Tibial nerve (tissue), 4 donors: ENCODE measurements around the gene CRISPLD2. TPM values are rescaled to one million over a fixed set of nuclear protein-coding genes. Genes with fewer than 3 reads are reported as not detected.
A peak's percentile ranks its signal among the peaks of the same experiment; 100 is the strongest.

ENCODE experiments used
- DNase-seq, 2 donors: peaks; one replicate each; pipeline ENCODE4 v3.0.0-alpha.2; 2019; ENCODE audit warnings: low spot score in 2 of 2
- H3K27ac ChIP-seq, 4 donors: fragments of 200-600 bp; sonication (generic) in 3 of 4; one replicate each; pipeline ENCODE4 v1.5.1; 2017 to 2019; ENCODE audit warnings: mild to moderate bottlenecking in 1 of 4
- H3K27me3 ChIP-seq, 2 donors: fragments of 200-600 bp; sonication (generic) in 1 of 2; one replicate each; pipeline versions ENCODE4 v1.5.1 to v1.6.0; 2017 to 2019
- H3K36me3 ChIP-seq, 3 donors: fragments of 200-600 bp; sonication (generic); one replicate each; pipeline ENCODE4 v1.5.1; 2018 to 2019
- H3K4me1 ChIP-seq, 4 donors: fragments of 200-600 bp; sonication (generic) in 3 of 4; one replicate each; pipeline ENCODE4 v1.5.1; 2017 to 2019
- H3K4me3 ChIP-seq, 4 donors: fragments of 200-600 bp; sonication (generic) in 3 of 4; one replicate each; pipeline ENCODE4 v1.5.1; 2017 to 2019; ENCODE audit warnings: mild to moderate bottlenecking in 1 of 4, moderate library complexity in 1 of 4
- H3K9me3 ChIP-seq, 4 donors: fragments of 200-600 bp; sonication (generic) in 3 of 4; one replicate each; pipeline ENCODE4 v1.5.1; 2017 to 2019
- CTCF ChIP-seq, 5 experiments: fragments of 200-600 bp in 3 of 5; fragments of 450-650 bp in 2 of 5; sonication (generic) in 3 of 5; IDR thresholded peaks; one replicate each; pipeline ENCODE4 v1.5.1; 2016 to 2019; ENCODE audit warnings: antibody characterized with exemption in 5 of 5, mild to moderate bottlenecking in 3 of 5, moderate library complexity in 2 of 5
- EP300 ChIP-seq, 2 donors: sonication (generic); formaldehyde crosslinking; IDR thresholded peaks; one replicate each; pipeline ENCODE4 v1.6.1; 2017; ENCODE audit warnings: antibody characterized with exemption in 2 of 2, mild to moderate bottlenecking in 1 of 2
- POLR2A ChIP-seq, 2 donors: fragments of 450-650 bp; IDR thresholded peaks; one replicate each; pipeline ENCODE4 v1.6.1; 2017; ENCODE audit warnings: antibody characterized with exemption in 2 of 2, mild to moderate bottlenecking in 2 of 2, moderate library complexity in 2 of 2
- WGBS, 2 donors: methylation state at CpG; one replicate each; pipeline ENCODE4 v1.1.5; 2018; 5-methylcytosine and 5-hydroxymethylcytosine counted together
- total RNA-seq, 4 donors: library from RNA; depleted of rRNA; stranded (reverse); fragments of >200 nt; gene quantifications; one replicate each; pipeline ENCODE4 v1.1.0, GENCODE V29; 2016

CRISPLD2 gene
- total RNA-seq, result 100 to 1,000 TPM; 136 to 232 (median 207) TPM

GRCh38 chr16:84819644-84820304, at the start of gene CRISPLD2:
TSS of gene CRISPLD2 (plus strand) at chr16:84819985. CDS start at chr16:84838496, 18,511 bp downstream.
- H3K4me1 ChIP-seq, result peaks cover 0 to 50% (median 16%) of the 10 kb centered on the region in 4 donors
- 2 to 3% methylated on average over 24 to 25 of the region's 53 CpGs for WGBS, 2 donors
- no peaks in the 10 kb centered on the region for H3K27me3 ChIP-seq
- no peaks in the 10 kb centered on the region for H3K36me3 ChIP-seq
- H3K27ac ChIP-seq, result peak within 1 kb of the TSS; percentile 58 to 92 (median 74)
- TF ChIP-seq EP300 (IDR thresholded peaks at IDR 0.05) (peak in 1 of 2 donors; percentile 99), POLR2A (IDR thresholded peaks at IDR 0.05) (peak; percentile 95 to 97), CTCF (IDR thresholded peaks at IDR 0.05) (peak in 1 of 5 experiments; percentile 27)
- peak within 1 kb of the TSS; percentile 43 to 63 (median 58) for H3K4me3 ChIP-seq
- no peaks in the 10 kb centered on the region for H3K9me3 ChIP-seq
- DNase-seq, result peak; percentile 92 to 94

DNA sequence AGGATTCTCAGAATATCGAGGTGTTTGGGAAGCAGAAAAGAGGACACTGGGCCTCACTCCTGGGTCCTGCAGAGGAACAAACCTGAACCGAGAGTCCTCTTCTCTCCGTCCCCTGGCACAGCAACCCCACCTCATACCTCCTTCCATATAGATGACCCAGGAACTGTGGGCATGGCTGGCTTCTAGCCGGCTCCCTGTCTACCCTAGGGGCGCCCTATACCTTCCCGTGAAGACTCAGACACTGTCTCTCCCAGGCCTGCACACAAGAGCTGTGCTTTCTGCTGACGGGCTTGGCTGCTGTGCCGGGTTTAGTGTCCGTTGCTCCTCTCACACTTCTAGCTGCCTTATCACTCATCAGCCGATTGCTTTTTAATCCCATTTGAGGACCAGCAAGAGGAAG, 46.5 kb upstream of the CRISPLD2 start:
- peaks cover 0 to 92% (median 0%) of the 10 kb centered on the region in 3 donors for H3K36me3 ChIP-seq
- TF ChIP-seq CTCF (IDR thresholded peaks at IDR 0.05) (no peak), EP300 (IDR thresholded peaks at IDR 0.05) (no peak), POLR2A (IDR thresholded peaks at IDR 0.05) (no peak)
- H3K27ac ChIP-seq, result peak overlapping the region in 1 of 4 donors; percentile 18
- no peaks in the 10 kb centered on the region for H3K27me3 ChIP-seq
- no peaks in the 10 kb centered on the region for H3K9me3 ChIP-seq
- no peak for DNase-seq
- H3K4me1 ChIP-seq, result peaks cover 0 to 3% (median 0%) of the 10 kb centered on the region in 4 donors
- 85 to 90% methylated on average over 10 of the region's 10 CpGs for WGBS, 2 donors
- no peak overlapping the region for H3K4me3 ChIP-seq

DNA sequence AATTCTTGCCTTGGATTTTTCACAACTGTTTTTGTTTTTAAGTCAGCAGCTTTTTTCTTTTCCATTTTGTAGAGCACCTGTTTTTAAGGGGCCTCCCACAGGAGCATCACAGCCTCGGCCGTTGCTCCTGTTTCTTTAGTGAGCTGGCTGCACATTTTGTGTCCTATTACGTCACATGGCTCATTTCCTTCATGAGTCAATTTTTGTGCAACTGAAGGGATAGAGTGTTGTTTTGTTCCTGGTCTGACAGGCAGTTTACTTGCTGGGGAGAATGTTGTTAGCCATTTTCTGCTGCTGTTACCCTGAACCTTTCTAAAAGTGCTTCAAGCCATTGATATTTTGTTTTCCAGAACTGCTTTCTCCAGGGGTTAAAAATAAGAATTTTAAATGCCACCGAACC, 45.0 kb upstream of the CRISPLD2 start:
- Histone ChIP-seq H3K9me3 (no peaks in the 10 kb centered on the region), H3K27me3 (no peaks in the 10 kb centered on the region), H3K4me3 (no peak overlapping the region), H3K4me1 (no peaks in the 10 kb centered on the region), H3K36me3 (peaks cover 0 to 91% (median 0%) of the 10 kb centered on the region in 3 donors), H3K27ac (peak overlapping the region in 3 of 4 donors; percentile 52 to 78 (median 62))
- peak; percentile 41 to 69 for DNase-seq
- 46 to 54% methylated on average over 4 of the region's 4 CpGs for WGBS, 2 donors
- TF ChIP-seq EP300 (IDR thresholded peaks at IDR 0.05) (peak in 1 of 2 donors; percentile 84), CTCF (IDR thresholded peaks at IDR 0.05) (no peak), POLR2A (IDR thresholded peaks at IDR 0.05) (no peak)

- H3K27me3 ChIP-seq, result no peaks in the 10 kb centered on the region
- H3K27ac ChIP-seq, result peak overlapping the region in 3 of 4 donors; percentile 46 to 78 (median 52)
- no peak overlapping the region for H3K4me3 ChIP-seq
- WGBS, 2 donors, result 90 to 93% methylated on average over 14 of the region's 14 CpGs
- DNase-seq, result no peak
- no peaks in the 10 kb centered on the region for H3K4me1 ChIP-seq
- no peaks in the 10 kb centered on the region for H3K9me3 ChIP-seq
- peaks cover 0 to 95% (median 0%) of the 10 kb centered on the region in 3 donors for H3K36me3 ChIP-seq
- TF ChIP-seq POLR2A (IDR thresholded peaks at IDR 0.05) (no peak), EP300 (IDR thresholded peaks at IDR 0.05) (no peak), CTCF (IDR thresholded peaks at IDR 0.05) (no peak)
These were observed 44.4 kb upstream of the CRISPLD2 start for GRCh38 chr16:84775262-84775810.

DNA sequence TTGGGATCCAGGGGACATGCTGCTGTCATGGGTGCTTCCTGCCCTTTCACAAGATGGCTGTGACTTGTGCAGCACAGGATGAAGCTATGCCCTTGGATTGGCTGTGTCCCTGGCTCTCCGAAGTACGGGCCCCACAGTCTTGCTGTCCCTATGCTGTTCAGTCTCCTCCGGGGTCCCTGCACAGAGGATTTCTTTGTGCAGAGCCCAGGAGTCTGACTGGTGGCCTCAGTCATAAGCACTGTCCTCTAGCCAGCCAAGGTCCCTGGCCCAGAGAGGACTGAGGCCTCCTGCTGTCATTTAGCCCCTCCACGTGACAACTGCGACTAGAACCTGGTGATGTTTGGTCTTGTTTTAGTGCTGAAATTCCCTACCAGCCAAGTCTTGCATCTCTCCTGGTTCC, 42.4 kb upstream of the CRISPLD2 start:
- peaks cover 0 to 77% (median 0%) of the 10 kb centered on the region in 3 donors for H3K36me3 ChIP-seq
- TF ChIP-seq EP300 (IDR thresholded peaks at IDR 0.05) (no peak), CTCF (IDR thresholded peaks at IDR 0.05) (no peak), POLR2A (IDR thresholded peaks at IDR 0.05) (no peak)

More for the DNA sequence above, 42.4 kb upstream of the CRISPLD2 start:
- H3K27ac ChIP-seq, result no peak overlapping the region
- peaks cover 0 to 7% (median 0%) of the 10 kb centered on the region in 4 donors for H3K4me1 ChIP-seq
- 78 to 83% methylated on average over 4 to 5 of the region's 5 CpGs for WGBS, 2 donors
- no peaks in the 10 kb centered on the region for H3K9me3 ChIP-seq
- no peak overlapping the region for H3K4me3 ChIP-seq
- no peak for DNase-seq
- no peaks in the 10 kb centered on the region for H3K27me3 ChIP-seq
